ENCODE measurements around the gene C2orf49. TPM values are rescaled to one million over a fixed set of nuclear protein-coding genes. Genes with fewer than 3 reads are reported as not detected.

The C2orf49 gene
- total RNA-seq, 5 donors from 2014 or later (not counting 1 experiment from before 2014, with no cell fraction given) = 19.3 to 27.1 (median 21.4) TPM

- H3K27ac Mint-ChIP-seq = no peak overlapping the region
- Histone ChIP-seq H3K27me3 (replicated peaks in 1 of 2; ENCODE audit: control insufficient read depth in 2 of 2, extremely low read depth in 1 of 2, insufficient read depth in 2 of 2, low read length in 1 of 2) (no peaks in the 10 kb centered on the region), H3K4me1 (ENCODE audit: control insufficient read depth in 1 of 2, extremely low read depth in 1 of 2, insufficient read depth in 2 of 2, low read length in 2 of 2) (no peaks in the 10 kb centered on the region), H3K4me3 (ENCODE audit: control insufficient read depth in 1 of 2, extremely low read depth in 1 of 2, low read length in 1 of 2) (no peak overlapping the region), H3K27ac (ENCODE audit: low read length) (no peak overlapping the region), H3K9me3 (no peaks in the 10 kb centered on the region), H3K36me3 (ENCODE audit: control insufficient read depth in 2 of 2, extremely low read depth in 1 of 2, insufficient read depth in 1 of 2, low read length in 1 of 2) (peaks cover 3% of the 10 kb centered on the region in 2 donors)
- ATAC-seq (replicated peaks in 1 of 4) (no peak), DNase-seq (no peak)
- ChIA-PET CTCF (no interaction called here), POLR2A (no interaction called here)
- no CpG with 5 or more reads among the region's 4 CpGs for WGBS (ENCODE audit: insufficient coverage)
- no peaks in the 10 kb centered on the region for H3K4me1 Mint-ChIP-seq
- H3K36me3 Mint-ChIP-seq = no peaks in the 10 kb centered on the region
- no peaks in the 10 kb centered on the region for H3K9me3 Mint-ChIP-seq
- no peak overlapping the region for H3K4me3 Mint-ChIP-seq
- H3K27me3 Mint-ChIP-seq = no peaks in the 10 kb centered on the region
These were observed 49.9 kb downstream of the C2orf49 start for GRCh38 chr2:105387225-105387624.

- no peaks in the 10 kb centered on the region for H3K9me3 Mint-ChIP-seq
These were observed 51.6 kb downstream of the C2orf49 start for GRCh38 chr2:105388971-105389381.

GRCh38 chr2:105390454-105390853, 53.1 kb downstream of the C2orf49 start:
- no peak overlapping the region for H3K4me3 Mint-ChIP-seq

More at GRCh38 chr2:105388971-105389381, 51.6 kb downstream of the C2orf49 start:
- ChIA-PET CTCF (no interaction called here), POLR2A (interaction anchor here (0.6 to 0.8 kb wide), 3 partner anchors 219 to 541 kb away, joined by 4 read pairs; no protein-coding TSS in a partner anchor)
- H3K36me3 Mint-ChIP-seq = no peaks in the 10 kb centered on the region
- no peak overlapping the region for H3K4me3 Mint-ChIP-seq
- no peak overlapping the region for H3K27ac Mint-ChIP-seq
- no peaks in the 10 kb centered on the region for H3K27me3 Mint-ChIP-seq
- Histone ChIP-seq H3K27me3 (replicated peaks in 1 of 2; ENCODE audit: control insufficient read depth in 2 of 2, extremely low read depth in 1 of 2, insufficient read depth in 2 of 2, low read length in 1 of 2) (no peaks in the 10 kb centered on the region), H3K36me3 (ENCODE audit: control insufficient read depth in 2 of 2, extremely low read depth in 1 of 2, insufficient read depth in 1 of 2, low read length in 1 of 2) (peaks cover 3% of the 10 kb centered on the region in 2 donors), H3K4me1 (ENCODE audit: control insufficient read depth in 1 of 2, extremely low read depth in 1 of 2, insufficient read depth in 2 of 2, low read length in 2 of 2) (no peaks in the 10 kb centered on the region), H3K27ac (ENCODE audit: low read length) (no peak overlapping the region), H3K9me3 (no peaks in the 10 kb centered on the region), H3K4me3 (ENCODE audit: control insufficient read depth in 1 of 2, extremely low read depth in 1 of 2, low read length in 1 of 2) (no peak overlapping the region)
- DNase-seq (no peak), ATAC-seq (replicated peaks in 1 of 4) (no peak)
- H3K4me1 Mint-ChIP-seq = no peaks in the 10 kb centered on the region
- WGBS (ENCODE audit: insufficient coverage) = no CpG with 5 or more reads among the region's 8 CpGs

GRCh38 chr2:105391058-105391627, 53.8 kb downstream of the C2orf49 start:
- peaks cover 0 to 2% of the 10 kb centered on the region in 2 experiments for H3K27me3 ChIP-seq (replicated peaks in 1 of 2; ENCODE audit: control insufficient read depth in 2 of 2, extremely low read depth in 1 of 2, insufficient read depth in 2 of 2, low read length in 1 of 2)
- H3K36me3 ChIP-seq (ENCODE audit: control insufficient read depth in 2 of 2, extremely low read depth in 1 of 2, insufficient read depth in 1 of 2, low read length in 1 of 2) = peaks cover 0 to 1% of the 10 kb centered on the region in 2 donors
- POLR2A ChIA-PET = no interaction called here
- WGBS (ENCODE audit: insufficient coverage) = 67% methylated on average over 1 of the region's 5 CpGs
- Mint-ChIP-seq H3K27me3 (peaks cover 0 to 11% of the 10 kb centered on the region in 2 donors), H3K27ac (no peak overlapping the region), H3K9me3 (no peaks in the 10 kb centered on the region), H3K36me3 (no peaks in the 10 kb centered on the region), H3K4me1 (no peaks in the 10 kb centered on the region), H3K4me3 (no peak overlapping the region)
- DNase-seq = no peak
- CTCF ChIA-PET = no interaction called here
- ATAC-seq (replicated peaks in 1 of 4) = no peak
- no peak overlapping the region for H3K4me3 ChIP-seq (ENCODE audit: control insufficient read depth in 1 of 2, extremely low read depth in 1 of 2, low read length in 1 of 2)
- H3K9me3 ChIP-seq = no peaks in the 10 kb centered on the region
- no peaks in the 10 kb centered on the region for H3K4me1 ChIP-seq (ENCODE audit: control insufficient read depth in 1 of 2, extremely low read depth in 1 of 2, insufficient read depth in 2 of 2, low read length in 2 of 2)
- H3K27ac ChIP-seq (ENCODE audit: low read length) = no peak overlapping the region

More at GRCh38 chr2:105390454-105390853, 53.1 kb downstream of the C2orf49 start:
- ChIA-PET POLR2A (no interaction called here), CTCF (no interaction called here)
- no peaks in the 10 kb centered on the region for H3K9me3 ChIP-seq
- no peak overlapping the region for H3K4me3 ChIP-seq (ENCODE audit: control insufficient read depth in 1 of 2, extremely low read depth in 1 of 2, low read length in 1 of 2)
- no peaks in the 10 kb centered on the region for H3K4me1 Mint-ChIP-seq
- H3K27me3 Mint-ChIP-seq = peaks cover 0 to 5% of the 10 kb centered on the region in 2 donors
- H3K9me3 Mint-ChIP-seq = no peaks in the 10 kb centered on the region
- DNase-seq (no peak), ATAC-seq (replicated peaks in 1 of 4) (no peak)
- no peaks in the 10 kb centered on the region for H3K36me3 Mint-ChIP-seq
- peaks cover 0 to 2% of the 10 kb centered on the region in 2 experiments for H3K27me3 ChIP-seq (replicated peaks in 1 of 2; ENCODE audit: control insufficient read depth in 2 of 2, extremely low read depth in 1 of 2, insufficient read depth in 2 of 2, low read length in 1 of 2)
- peaks cover 0 to 3% of the 10 kb centered on the region in 2 donors for H3K36me3 ChIP-seq (ENCODE audit: control insufficient read depth in 2 of 2, extremely low read depth in 1 of 2, insufficient read depth in 1 of 2, low read length in 1 of 2)
- no peak overlapping the region for H3K27ac ChIP-seq (ENCODE audit: low read length)
- no peak overlapping the region for H3K27ac Mint-ChIP-seq
- no peaks in the 10 kb centered on the region for H3K4me1 ChIP-seq (ENCODE audit: control insufficient read depth in 1 of 2, extremely low read depth in 1 of 2, insufficient read depth in 2 of 2, low read length in 2 of 2)

- H3K27me3 Mint-ChIP-seq = peaks cover 0 to 14% of the 10 kb centered on the region in 2 donors
- CTCF ChIA-PET = interaction anchor here (0.6 kb wide), 2 partner anchors 36 to 313 kb away, joined by 3 to 4 read pairs; no protein-coding TSS in a partner anchor
- Histone ChIP-seq H3K4me3 (ENCODE audit: control insufficient read depth in 1 of 2, extremely low read depth in 1 of 2, low read length in 1 of 2) (no peak overlapping the region), H3K4me1 (ENCODE audit: control insufficient read depth in 1 of 2, extremely low read depth in 1 of 2, insufficient read depth in 2 of 2, low read length in 2 of 2) (no peaks in the 10 kb centered on the region), H3K27me3 (replicated peaks in 1 of 2; ENCODE audit: control insufficient read depth in 2 of 2, extremely low read depth in 1 of 2, insufficient read depth in 2 of 2, low read length in 1 of 2) (peaks cover 0 to 5% of the 10 kb centered on the region in 2 experiments), H3K36me3 (ENCODE audit: control insufficient read depth in 2 of 2, extremely low read depth in 1 of 2, insufficient read depth in 1 of 2, low read length in 1 of 2) (no peaks in the 10 kb centered on the region), H3K27ac (ENCODE audit: low read length) (no peak overlapping the region), H3K9me3 (no peaks in the 10 kb centered on the region)
- H3K36me3 Mint-ChIP-seq = no peaks in the 10 kb centered on the region
- WGBS (ENCODE audit: insufficient coverage) = 100% methylated on average over 1 of the region's 9 CpGs
- no peak overlapping the region for H3K4me3 Mint-ChIP-seq
- peak overlapping the region in 1 of 2 donors; percentile 47 for H3K27ac Mint-ChIP-seq
- no peaks in the 10 kb centered on the region for H3K9me3 Mint-ChIP-seq
- DNase-seq = no peak
- no peak for ATAC-seq (replicated peaks in 1 of 4)
- POLR2A ChIA-PET = interaction anchor here (0.5 to 0.6 kb wide), 2 partner anchors 25 to 37 kb away, joined by 3 to 5 read pairs; no protein-coding TSS in a partner anchor
- H3K4me1 Mint-ChIP-seq = no peaks in the 10 kb centered on the region
These were observed 54.7 kb downstream of the C2orf49 start for GRCh38 chr2:105391763-105392662.

- no peak overlapping the region for H3K27ac Mint-ChIP-seq
- H3K4me1 ChIP-seq (ENCODE audit: control insufficient read depth in 1 of 2, extremely low read depth in 1 of 2, insufficient read depth in 2 of 2, low read length in 2 of 2) = peaks cover 3 to 4% of the 10 kb centered on the region in 2 experiments
- H3K27me3 ChIP-seq (replicated peaks in 1 of 2; ENCODE audit: control insufficient read depth in 2 of 2, extremely low read depth in 1 of 2, insufficient read depth in 2 of 2, low read length in 1 of 2) = peaks cover 0 to 12% of the 10 kb centered on the region in 2 experiments
- H3K4me1 Mint-ChIP-seq = peaks cover 0 to 7% (median 6%) of the 10 kb centered on the region in 3 donors
- no peak overlapping the region for H3K4me3 Mint-ChIP-seq
- DNase-seq (no peak), ATAC-seq (replicated peaks in 1 of 4) (no peak)
- H3K27ac ChIP-seq (ENCODE audit: low read length) = no peak overlapping the region
- ChIA-PET CTCF (no interaction called here), POLR2A (no interaction called here)
- no peaks in the 10 kb centered on the region for H3K9me3 ChIP-seq
- 95% methylated on average over 7 of the region's 13 CpGs for WGBS (ENCODE audit: insufficient coverage)
- H3K4me3 ChIP-seq (ENCODE audit: control insufficient read depth in 1 of 2, extremely low read depth in 1 of 2, low read length in 1 of 2) = no peak overlapping the region
- no peaks in the 10 kb centered on the region for H3K36me3 ChIP-seq (ENCODE audit: control insufficient read depth in 2 of 2, extremely low read depth in 1 of 2, insufficient read depth in 1 of 2, low read length in 1 of 2)
- H3K9me3 Mint-ChIP-seq = no peaks in the 10 kb centered on the region
- H3K36me3 Mint-ChIP-seq = no peaks in the 10 kb centered on the region
- H3K27me3 Mint-ChIP-seq = peaks cover 0 to 17% of the 10 kb centered on the region in 2 donors
These were observed 56.2 kb downstream of the C2orf49 start for GRCh38 chr2:105393373-105394055.
